Measurements from ENCODE around the gene SLC6A6.

GRCh38 chr3:14440168-14440518 is 37.7 kb downstream of the SLC6A6 start:
- TF ChIP-seq CTCF (IDR thresholded peaks at IDR 0.05) (no peak), POLR2AphosphoS5 (IDR thresholded peaks at IDR 0.05) (no peak)

Data from stomach (tissue), 4 donors.